ENCODE measurements around the gene PTPRE. TPM values are rescaled to one million over a fixed set of nuclear protein-coding genes. Genes with fewer than 3 reads are reported as not detected.

The PTPRE gene
- total and polyA plus RNA-seq, 4 donors = 1.5 to 12.5 (median 3.7) TPM

DNA sequence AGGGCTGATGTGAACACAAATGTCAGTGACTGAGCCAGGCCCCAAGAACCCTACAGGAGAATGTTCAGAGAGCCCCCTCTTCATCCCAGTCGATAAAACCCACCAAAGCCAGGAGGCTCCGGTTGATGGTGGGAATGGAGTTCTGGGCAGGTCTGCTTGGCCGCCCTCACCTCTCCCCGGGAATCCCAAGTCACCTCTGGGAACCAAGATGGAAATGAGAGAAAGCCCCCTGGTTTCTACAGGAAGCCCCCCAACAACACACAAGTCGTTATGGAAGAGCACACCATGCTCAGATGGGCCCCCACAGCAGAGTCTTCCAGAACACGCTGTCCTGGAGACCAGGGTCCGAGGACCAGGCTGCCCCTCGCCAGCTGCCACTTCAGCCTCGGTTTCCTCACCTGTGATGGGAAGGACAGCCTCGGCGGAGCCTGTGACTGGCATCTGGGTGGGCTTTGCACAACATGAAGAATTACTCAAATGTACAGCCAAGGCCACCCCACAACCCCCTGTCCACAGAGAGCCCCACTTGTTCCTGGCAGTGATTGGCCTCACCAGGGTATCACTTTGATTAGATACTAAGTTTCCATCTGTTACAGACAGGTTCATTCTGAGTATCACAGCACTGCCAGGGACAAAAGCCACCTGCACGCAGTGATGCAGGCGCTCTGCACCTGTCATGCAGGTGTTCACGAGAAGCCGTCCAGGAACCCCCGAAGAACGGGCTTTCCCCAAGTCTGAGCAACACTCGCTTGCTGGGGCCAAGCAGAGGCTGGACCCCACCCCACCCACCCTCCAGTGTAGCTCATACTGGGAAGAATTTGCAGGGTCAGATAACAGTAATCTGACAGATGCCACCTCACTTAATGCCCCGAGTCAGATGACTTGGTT is 161.7 kb downstream of the PTPRE start:
- 88% methylated on average over 19 of the region's 19 CpGs for WGBS
- no peak for DNase-seq (ENCODE audit: low spot score)
- no peak for TF ChIP-seq RAD21 (IDR thresholded peaks at IDR 0.05)
- TF ChIP-seq TAF1 (conservative IDR thresholded peaks at IDR 0.05) = no peak
- TF ChIP-seq, protein P1, sequence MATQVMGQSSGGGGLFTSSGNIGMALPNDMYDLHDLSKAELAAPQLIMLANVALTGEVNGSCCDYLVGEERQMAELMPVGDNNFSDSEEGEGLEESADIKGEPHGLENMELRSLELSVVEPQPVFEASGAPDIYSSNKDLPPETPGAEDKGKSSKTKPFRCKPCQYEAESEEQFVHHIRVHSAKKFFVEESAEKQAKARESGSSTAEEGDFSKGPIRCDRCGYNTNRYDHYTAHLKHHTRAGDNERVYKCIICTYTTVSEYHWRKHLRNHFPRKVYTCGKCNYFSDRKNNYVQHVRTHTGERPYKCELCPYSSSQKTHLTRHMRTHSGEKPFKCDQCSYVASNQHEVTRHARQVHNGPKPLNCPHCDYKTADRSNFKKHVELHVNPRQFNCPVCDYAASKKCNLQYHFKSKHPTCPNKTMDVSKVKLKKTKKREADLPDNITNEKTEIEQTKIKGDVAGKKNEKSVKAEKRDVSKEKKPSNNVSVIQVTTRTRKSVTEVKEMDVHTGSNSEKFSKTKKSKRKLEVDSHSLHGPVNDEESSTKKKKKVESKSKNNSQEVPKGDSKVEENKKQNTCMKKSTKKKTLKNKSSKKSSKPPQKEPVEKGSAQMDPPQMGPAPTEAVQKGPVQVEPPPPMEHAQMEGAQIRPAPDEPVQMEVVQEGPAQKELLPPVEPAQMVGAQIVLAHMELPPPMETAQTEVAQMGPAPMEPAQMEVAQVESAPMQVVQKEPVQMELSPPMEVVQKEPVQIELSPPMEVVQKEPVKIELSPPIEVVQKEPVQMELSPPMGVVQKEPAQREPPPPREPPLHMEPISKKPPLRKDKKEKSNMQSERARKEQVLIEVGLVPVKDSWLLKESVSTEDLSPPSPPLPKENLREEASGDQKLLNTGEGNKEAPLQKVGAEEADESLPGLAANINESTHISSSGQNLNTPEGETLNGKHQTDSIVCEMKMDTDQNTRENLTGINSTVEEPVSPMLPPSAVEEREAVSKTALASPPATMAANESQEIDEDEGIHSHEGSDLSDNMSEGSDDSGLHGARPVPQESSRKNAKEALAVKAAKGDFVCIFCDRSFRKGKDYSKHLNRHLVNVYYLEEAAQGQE (IDR thresholded peaks at IDR 0.05) = no peak
- TF ChIP-seq, protein P2, sequence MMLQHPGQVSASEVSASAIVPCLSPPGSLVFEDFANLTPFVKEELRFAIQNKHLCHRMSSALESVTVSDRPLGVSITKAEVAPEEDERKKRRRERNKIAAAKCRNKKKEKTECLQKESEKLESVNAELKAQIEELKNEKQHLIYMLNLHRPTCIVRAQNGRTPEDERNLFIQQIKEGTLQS (IDR thresholded peaks at IDR 0.05) = no peak
- TF ChIP-seq FOXA1 (IDR thresholded peaks at IDR 0.05) = no peak
- TF ChIP-seq RXRA (IDR thresholded peaks at IDR 0.05) = no peak
- TF ChIP-seq HNF4G (IDR thresholded peaks at IDR 0.05) = no peak
- Histone ChIP-seq H3K9ac (ENCODE audit: low read depth in 1 of 2, low read length in 2 of 2) (no peak overlapping the region), H3K36me3 (ENCODE audit: control insufficient read depth in 4 of 4, insufficient read depth in 3 of 4, low read depth in 1 of 4, low read length in 3 of 4) (peaks cover 0 to 4% (median under 1%) of the 10 kb centered on the region in 4 donors), H3K27ac (ENCODE audit: low read depth in 1 of 2, low read length in 2 of 2) (no peak overlapping the region), H3K27me3 (ENCODE audit: control insufficient read depth in 4 of 4, insufficient read depth in 4 of 4, low read length in 3 of 4) (no peaks in the 10 kb centered on the region), H3K4me3 (ENCODE audit: low read depth in 1 of 3, low read length in 3 of 3) (no peak overlapping the region), H3K9me3 (ENCODE audit: control insufficient read depth in 4 of 4, low read length in 3 of 4) (no peaks in the 10 kb centered on the region), H3K4me1 (ENCODE audit: control insufficient read depth in 4 of 4, insufficient read depth in 4 of 4, low read length in 3 of 4) (peaks cover 0 to 5% (median 0%) of the 10 kb centered on the region in 4 donors)

DNA sequence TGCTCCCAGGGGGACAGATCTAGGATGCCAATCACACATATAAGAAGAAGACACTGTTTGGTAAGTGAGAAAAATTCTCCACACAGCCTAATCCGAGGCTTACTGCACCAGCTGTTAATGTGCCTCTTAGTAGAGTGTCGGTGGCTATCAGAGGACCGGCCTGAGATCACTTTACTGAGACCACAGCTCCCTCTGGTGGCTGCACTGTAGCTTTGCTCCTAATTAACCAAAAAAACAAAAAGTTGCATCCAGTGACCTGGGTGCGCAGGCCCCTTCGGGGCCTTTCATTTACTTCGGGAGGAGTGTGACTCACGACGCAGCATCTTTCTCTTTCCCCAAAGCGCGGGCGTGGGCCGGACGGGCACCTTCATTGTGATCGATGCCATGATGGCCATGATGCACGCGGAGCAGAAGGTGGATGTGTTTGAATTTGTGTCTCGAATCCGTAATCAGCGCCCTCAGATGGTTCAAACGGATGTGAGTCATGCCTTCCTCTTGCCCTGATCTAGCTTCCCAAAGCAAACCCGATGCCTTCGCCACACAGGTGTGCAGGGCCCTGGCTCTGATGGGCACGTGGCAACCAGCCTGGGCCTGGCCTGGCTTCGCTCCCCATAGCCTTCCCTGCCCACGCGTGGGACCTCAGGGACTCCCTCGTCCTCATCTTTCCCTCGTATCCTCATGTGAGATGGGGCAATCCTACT is 162.6 kb downstream of the PTPRE start:
- Histone ChIP-seq H3K36me3 (ENCODE audit: control insufficient read depth in 4 of 4, insufficient read depth in 3 of 4, low read depth in 1 of 4, low read length in 3 of 4) (peaks cover 0 to 4% (median under 1%) of the 10 kb centered on the region in 4 donors), H3K9ac (ENCODE audit: low read depth in 1 of 2, low read length in 2 of 2) (no peak overlapping the region), H3K27me3 (ENCODE audit: control insufficient read depth in 4 of 4, insufficient read depth in 4 of 4, low read length in 3 of 4) (no peaks in the 10 kb centered on the region), H3K9me3 (ENCODE audit: control insufficient read depth in 4 of 4, low read length in 3 of 4) (no peaks in the 10 kb centered on the region), H3K4me3 (ENCODE audit: low read depth in 1 of 3, low read length in 3 of 3) (no peak overlapping the region), H3K4me1 (ENCODE audit: control insufficient read depth in 4 of 4, insufficient read depth in 4 of 4, low read length in 3 of 4) (no peaks in the 10 kb centered on the region), H3K27ac (ENCODE audit: low read depth in 1 of 2, low read length in 2 of 2) (no peak overlapping the region)
- TF ChIP-seq FOXA1 (IDR thresholded peaks at IDR 0.05) (no peak), YY1 (IDR thresholded peaks at IDR 0.05) (no peak), RAD21 (IDR thresholded peaks at IDR 0.05) (peak; percentile 87 to 92)
- TF ChIP-seq, protein P3, sequence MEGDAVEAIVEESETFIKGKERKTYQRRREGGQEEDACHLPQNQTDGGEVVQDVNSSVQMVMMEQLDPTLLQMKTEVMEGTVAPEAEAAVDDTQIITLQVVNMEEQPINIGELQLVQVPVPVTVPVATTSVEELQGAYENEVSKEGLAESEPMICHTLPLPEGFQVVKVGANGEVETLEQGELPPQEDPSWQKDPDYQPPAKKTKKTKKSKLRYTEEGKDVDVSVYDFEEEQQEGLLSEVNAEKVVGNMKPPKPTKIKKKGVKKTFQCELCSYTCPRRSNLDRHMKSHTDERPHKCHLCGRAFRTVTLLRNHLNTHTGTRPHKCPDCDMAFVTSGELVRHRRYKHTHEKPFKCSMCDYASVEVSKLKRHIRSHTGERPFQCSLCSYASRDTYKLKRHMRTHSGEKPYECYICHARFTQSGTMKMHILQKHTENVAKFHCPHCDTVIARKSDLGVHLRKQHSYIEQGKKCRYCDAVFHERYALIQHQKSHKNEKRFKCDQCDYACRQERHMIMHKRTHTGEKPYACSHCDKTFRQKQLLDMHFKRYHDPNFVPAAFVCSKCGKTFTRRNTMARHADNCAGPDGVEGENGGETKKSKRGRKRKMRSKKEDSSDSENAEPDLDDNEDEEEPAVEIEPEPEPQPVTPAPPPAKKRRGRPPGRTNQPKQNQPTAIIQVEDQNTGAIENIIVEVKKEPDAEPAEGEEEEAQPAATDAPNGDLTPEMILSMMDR (IDR thresholded peaks at IDR 0.05; ENCODE audit: low read depth, low read length, missing input control) = peak; percentile 86
- DNase-seq (ENCODE audit: low spot score) = peak; percentile 75
- 39% methylated on average over 28 of the region's 28 CpGs for WGBS

All from liver (tissue), 9 donors.